GM18508 (cell line): Measurements from ENCODE around the gene GABRB3.

ENCODE experiments used
- ATAC-seq: cut with Tn5 transposase; IDR thresholded peaks from one replicate; pipeline ENCODE4 v1.9.1; 2021; ENCODE audit warnings: moderate number of reproducible peaks; ENCODE audit not compliant: insufficient read depth, unreplicated experiment

The GABRB3 gene

GRCh38 chr15:26635614-26636013, 137.3 kb downstream of the GABRB3 start:
- no peak for ATAC-seq

DNA sequence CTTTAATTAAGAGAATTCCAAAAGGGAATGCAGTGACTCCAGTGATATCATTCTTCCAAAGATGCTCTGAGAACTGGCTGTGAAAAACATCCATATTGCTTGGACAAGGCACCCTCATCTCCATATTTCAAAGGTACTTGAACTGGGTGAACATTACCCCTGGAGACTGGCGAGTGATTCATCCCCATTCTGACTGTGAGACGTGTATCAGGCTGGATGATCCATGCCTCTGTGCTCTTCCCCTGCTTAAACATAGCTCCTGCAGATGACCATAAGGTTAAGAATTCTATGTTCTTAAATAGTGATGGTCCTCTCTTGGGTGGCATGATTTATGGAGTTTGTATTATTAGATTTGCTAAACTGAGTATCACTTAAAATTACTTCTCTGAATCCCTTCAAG, 137.8 kb downstream of the GABRB3 start:
- ATAC-seq: no peak

GRCh38 chr15:26634319-26634718, 138.5 kb downstream of the GABRB3 start:
- ATAC-seq: no peak

DNA sequence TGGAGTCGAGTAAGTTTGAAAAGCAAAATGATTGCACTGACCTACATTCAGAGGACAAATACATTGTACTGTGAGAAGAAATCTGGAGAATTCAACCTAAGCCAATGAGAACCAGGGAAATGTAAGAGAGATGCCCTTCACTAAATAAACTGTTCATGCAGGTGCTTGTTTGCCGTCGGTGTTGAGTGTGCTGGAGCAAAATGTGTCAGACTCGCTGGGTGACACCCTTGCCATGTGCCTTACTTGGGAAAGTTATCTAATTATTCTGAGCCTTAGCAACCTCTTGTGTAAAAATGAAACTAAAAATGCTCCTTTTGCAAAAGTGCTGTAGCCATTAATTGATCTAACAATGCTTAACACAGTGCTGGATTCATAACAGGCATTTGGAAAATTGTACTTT, 140.4 kb downstream of the GABRB3 start:
- no peak for ATAC-seq

- no peak for ATAC-seq
These were observed 141.0 kb downstream of the GABRB3 start for GRCh38 chr15:26631894-26632293.

- no peak for ATAC-seq
These were observed 142.0 kb downstream of the GABRB3 start for GRCh38 chr15:26630857-26631256.

- ATAC-seq: no peak
These were observed 143.9 kb downstream of the GABRB3 start for GRCh38 chr15:26628879-26629529.

GRCh38 chr15:26628071-26628470, 144.8 kb downstream of the GABRB3 start:
- no peak for ATAC-seq

GRCh38 chr15:26624128-26624527, 148.7 kb downstream of the GABRB3 start:
- no peak for ATAC-seq

GRCh38 chr15:26623071-26623470, 149.8 kb downstream of the GABRB3 start:
- no peak for ATAC-seq

- no peak for ATAC-seq
These were observed 151.1 kb downstream of the GABRB3 start for GRCh38 chr15:26621816-26622215.

DNA sequence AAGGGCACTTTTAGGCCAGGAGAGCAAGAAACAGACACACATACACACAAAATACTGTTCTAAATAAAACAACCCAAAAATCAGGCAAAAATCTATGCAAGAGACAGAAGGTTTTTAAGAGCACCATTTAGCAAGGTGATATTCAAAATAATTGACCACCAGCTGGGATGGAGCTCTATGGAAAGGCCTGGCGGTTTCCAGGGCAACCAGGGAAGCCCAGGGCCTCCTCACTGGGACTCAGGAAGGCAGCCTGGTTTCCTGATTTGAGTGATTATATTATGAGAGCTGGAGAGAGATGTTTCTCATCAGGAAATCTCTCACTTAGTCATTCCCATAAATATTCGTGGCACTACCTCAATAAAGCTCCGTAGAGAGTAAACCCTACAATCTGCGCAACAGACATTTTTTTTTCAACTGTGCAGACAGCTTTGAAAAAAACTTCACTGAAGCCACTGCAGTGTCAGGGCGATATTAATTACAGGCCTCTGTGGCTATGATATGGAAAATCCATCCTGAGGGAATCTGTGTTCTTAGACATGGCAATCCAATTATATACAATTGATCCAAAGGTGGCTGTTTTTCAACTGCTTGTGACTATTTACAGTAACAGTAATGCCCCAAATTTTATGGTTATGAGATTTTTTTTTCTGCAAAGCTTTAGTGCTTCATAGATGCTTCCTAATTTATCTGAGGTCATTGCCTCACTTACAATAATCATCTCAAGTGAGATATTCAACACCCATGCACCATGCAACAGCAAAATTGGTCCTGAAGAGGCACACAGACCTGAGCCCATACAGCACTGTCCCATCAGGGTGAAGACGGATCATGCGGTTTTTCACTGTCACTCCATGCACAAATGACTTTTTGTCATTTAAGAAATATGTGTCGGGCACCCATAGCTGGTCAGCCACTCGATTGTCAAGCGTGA, 152.1 kb downstream of the GABRB3 start:
- no peak for ATAC-seq

DNA sequence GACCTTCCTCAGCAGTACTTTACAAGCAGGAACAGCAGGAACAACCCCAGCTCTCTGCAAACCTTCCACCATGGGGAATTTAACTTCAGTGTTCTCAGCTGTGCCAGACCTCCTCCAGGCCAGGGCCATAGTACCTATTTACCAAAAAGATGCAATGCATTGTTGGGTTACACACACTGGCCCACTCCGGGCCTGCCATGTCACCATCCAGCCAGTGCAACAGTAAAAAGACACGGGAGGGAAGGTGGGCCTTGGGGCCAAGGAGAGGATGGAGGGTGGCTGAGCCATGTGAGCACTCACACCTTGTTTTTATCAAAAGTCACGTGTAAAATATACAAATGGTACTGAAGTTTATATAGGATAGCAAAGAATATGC, 157.0 kb downstream of the GABRB3 start:
- ATAC-seq: no peak

DNA sequence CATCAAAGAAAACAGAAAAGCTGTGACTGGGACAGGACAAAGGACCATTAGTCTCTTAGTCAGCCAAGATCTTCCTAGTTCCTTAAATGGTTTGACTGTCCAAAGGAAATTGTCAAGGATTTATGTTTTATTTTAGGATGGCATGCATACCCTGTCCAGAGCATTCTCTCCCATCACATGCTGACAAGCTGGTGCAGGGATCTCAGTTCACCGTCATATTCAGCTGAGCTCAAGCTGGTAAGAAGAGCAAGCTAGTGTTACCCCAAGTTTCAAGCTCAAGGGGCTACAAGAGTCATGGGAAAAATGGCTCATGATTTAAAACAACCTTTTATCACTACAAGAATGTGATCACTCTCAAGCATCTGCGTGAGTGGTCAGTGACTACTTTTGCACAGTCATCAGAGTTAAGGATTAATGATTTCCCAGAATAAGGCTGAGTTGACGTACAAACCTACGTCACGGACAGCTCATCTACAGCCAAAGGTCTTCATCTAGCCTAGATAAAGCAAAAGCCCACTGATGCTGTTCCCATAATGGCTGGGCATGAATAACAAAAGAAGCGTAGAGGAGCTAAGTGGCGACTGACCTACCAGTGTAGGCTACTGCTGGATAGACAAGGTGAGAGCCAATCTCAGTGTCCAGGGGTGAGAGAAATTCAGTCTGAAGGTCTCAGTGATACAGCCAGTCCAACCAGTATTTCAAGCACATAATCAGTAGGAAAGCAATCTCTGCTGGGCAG, 157.5 kb downstream of the GABRB3 start:
- ATAC-seq: no peak

- no peak for ATAC-seq
These were observed 158.1 kb downstream of the GABRB3 start for GRCh38 chr15:26614734-26615133.

DNA sequence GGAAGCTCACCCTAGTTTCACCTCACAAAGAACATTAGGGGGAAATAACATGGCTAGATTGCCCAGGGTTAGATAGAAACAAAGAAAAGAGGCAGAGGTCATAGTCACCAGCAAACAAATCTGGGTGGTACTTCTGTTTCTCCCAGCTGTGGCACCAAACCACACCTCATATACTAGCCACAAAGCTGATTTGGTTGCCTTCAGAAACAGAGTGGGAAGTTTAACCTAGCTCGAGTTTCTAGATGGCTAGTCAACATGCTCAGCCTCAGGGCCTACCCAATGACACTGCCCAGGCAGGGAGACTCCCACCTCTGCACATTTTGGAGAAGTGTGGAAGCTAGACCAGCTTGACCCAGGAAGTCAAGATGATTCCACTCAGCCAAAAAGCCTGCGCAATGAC, 174.2 kb downstream of the GABRB3 start:
- no peak for ATAC-seq

DNA sequence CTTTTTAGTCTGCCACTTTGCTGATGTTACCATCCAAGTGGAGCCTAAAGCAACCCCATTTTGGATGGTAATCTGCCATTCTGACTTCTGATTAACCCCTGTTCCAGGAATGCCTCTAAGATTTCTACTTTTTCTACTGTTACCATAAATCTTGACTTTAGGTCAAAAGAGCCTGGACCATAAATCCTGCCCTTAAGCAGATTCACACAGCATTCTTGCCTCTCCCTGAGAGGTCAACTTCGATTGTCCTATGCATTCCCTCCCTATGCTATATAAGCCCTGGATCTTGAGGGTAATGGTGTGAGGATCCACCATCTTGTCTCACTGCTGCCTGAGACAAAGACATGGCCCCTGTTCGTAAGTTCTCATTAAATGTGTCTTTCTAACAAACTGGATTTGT, 177.3 kb downstream of the GABRB3 start:
- no peak for ATAC-seq

- no peak for ATAC-seq
These were observed 182.2 kb downstream of the GABRB3 start for GRCh38 chr15:26590676-26591075.

DNA sequence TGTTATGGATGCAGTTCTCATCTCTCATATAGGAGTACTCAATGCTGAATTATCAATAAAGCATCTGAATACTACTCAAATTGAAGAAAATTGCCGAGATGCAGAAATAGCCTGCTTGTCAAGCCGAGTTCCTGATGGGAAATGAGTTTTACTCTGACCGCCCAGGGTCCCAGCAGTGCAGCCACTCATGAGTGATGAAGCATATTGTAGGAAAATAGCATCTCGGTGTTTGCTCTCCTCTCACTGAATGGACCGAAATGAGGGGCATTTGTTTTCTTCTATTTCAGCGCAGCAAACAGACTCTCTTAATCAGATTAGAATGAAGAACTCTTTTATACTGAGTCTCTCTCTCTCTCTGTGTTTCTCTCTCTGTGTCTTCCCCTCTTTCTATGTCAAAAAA, 190.0 kb downstream of the GABRB3 start:
- ATAC-seq: no peak

DNA sequence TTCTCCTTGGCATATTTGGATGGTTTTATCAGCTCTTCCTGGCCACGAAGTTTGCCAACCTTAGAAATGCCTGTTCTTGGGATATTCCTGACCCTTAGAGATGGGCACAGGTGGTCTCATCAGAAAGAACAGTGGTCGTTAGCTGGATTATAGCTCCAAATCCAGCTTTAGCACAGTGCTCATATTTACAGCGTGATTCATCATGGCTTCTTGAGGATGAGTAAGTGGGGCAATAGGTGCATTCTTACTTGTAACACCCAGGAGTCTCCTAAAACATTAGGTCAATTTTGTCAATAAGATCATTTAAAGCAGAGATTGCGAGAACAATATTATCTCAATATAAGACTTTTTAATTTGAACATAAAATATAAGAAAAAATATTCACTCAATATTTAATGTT, 191.9 kb downstream of the GABRB3 start:
- no peak for ATAC-seq
